Stimulated activated CD8-positive, alpha-beta memory T cell treated with anti-CD3 and anti-CD28 coated beads, Interleukin-15, amount 100 ng/mL, for 1 hour (primary cell): Measurements from ENCODE around the gene APOBEC3F.
"Not testable (repeated sequence)": the region's sequence is repeated elsewhere in the genome, so short reads cannot be mapped to it uniquely, and the experiment has no call there.

ENCODE experiments used
- DNase-seq: peaks from one replicate; pipeline ENCODE4 v3.0.0-alpha.2; 2020; ENCODE audit warnings: low read depth

APOBEC3F gene

GRCh38 chr22:39073981-39074380 lies 33.3 kb downstream of the APOBEC3F start:
- no peak for DNase-seq

DNA sequence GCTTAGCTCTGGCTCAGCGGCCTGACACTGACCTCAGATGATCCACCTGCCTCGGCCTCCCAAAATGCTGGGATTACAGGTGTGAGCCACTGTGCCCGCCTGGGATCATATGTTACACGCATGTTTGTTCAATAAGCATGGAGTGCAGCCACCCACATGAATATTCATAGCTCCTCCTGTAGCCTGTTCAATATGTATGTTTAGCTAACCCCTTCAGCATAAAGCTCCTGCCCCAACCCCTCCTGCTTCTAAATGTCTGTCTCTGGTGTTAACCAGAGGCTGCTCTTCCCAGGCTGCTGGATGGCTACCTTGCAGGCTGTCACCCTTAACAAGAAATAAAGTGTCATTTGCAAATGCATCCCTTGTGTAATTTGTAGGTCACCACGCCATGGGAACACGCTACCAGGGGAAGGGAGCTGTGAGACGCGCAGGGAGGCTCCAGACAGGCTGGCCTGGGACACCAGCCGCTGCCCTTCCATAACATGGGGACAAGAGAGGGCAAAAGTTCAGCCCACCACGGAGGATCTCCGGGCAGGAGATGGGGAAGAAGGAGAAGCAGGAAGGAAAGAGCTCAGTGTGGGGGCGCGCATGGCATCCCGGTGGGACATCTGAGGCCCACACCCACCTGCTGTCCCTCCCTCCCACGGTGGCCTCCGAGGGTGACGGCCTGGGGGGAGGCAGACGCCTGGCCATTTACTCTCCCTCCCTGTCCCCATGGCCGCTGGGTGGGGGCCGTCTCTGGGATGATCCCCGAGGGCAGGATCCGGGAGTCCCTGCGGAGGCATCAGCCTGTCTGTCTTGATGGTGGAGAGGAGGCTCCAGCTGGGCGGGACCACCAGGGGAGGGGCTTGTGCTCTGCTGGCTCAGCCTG lies 35.7 kb downstream of the APOBEC3F start:
- not testable (repeated sequence) for DNase-seq

DNA sequence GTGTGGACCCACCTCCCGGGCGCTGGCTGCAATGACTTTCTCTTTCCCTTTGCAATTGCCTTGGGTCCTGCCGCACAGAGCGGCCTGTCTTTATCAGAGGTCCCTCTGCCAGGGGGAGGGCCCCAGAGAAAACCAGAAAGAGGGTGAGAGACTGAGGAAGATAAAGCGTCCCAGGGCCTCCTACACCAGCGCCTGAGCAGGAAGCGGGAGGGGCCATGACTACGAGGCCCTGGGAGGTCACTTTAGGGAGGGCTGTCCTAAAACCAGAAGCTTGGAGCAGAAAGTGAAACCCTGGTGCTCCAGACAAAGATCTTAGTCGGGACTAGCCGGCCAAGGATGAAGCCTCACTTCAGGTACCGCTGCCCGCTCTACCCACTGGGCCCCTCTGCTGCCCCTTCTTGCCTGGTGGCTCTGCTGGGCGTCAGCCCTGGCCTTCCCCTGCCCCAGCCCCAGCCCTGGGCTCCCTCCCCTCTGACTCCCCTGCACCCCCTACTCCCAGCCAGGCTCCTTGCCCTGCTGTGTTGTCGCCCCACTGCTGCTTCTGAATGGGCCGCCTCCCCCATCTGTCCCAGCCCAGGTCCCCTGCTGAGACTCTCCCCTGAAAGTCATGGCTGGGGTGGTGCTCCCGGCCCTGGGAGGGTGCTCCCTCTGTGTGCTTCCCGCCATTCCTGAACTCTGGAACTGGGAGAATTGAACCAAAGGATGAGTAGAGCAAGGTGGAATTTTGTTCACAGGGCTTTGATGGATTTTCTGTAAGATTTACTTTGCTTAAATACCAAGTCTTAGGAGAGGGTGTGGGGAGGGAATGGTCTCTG lies 36.6 kb downstream of the APOBEC3F start, which contains the start of gene APOBEC3G:
Gene APOBEC3G, plus strand, starts transcription at position 250 of the 815 bp plus-strand sequence. Its CDS starts 87 bp downstream, at position 337.
- DNase-seq, result not testable (repeated sequence)

DNA sequence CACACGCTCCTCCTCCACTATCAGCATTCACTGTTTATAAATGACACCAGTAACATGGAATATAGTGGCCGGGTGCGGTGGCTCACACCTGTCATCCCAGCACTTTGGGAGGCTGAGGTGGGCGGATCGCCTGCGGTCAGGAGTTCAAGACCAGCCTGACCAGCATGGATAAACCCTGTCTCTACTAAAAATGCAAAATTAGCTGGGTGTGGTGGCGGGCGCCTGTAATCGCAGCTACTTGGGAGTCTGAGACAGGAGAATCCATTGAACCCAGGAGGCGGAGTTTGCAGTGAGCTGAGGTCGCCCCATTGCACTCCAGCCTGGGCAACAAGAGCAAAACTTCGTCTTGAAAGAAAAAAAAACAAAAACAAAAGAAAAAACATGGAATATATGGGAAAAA lies 37.2 kb downstream of the APOBEC3F start:
- DNase-seq, result not testable (repeated sequence)

DNA sequence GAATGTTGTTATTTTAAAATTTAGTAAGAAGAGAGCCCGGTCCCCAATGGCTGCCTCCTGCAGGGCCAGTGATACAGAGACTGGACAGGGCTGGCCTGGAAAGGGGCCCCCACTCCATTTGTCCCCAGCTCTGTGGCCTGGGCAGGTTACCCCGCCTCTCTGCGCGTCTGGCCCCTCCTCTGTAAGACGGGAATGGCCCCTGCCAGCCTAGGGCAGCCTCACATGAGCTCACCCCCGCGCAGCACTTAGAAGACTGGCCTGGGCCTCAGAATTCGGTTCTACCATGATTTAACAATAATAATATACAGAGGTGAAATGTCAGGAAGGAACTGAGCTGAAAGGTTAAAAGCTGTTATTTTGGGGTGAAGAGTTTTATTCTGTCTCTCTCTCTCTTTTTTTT lies 37.7 kb downstream of the APOBEC3F start:
- DNase-seq, result no peak

DNA sequence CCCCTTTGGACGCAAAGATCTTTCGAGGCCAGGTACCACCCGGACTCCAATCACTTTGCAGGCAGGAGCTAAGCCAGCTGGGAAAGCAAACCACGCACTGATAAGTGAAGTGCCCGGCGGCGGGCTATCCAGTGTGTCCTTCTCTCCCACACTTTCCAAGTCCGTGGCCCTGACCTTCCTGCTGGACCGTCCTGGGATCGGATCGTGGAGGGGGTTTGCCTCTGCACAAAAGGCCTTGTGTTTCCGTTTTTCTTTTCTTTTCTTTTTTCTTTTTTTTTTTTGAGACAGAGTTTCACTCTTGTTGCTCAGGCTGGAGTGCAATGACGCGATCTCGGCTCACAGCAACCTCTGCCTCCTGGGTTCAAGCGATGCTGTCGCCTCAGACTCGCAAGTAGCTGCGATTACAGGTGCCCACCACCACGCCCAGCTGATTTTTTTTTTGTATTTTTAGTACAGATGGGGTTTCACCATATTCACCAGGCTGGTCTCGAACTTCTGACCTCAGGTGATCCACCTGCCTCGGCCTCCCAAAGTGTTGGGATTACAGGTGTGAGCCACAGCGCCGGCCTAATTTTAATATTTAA lies 38.5 kb downstream of the APOBEC3F start:
- not testable (repeated sequence) for DNase-seq

GRCh38 chr22:39080052-39080762 lies 39.5 kb downstream of the APOBEC3F start:
- no peak for DNase-seq

GRCh38 chr22:39081016-39081415 lies 40.4 kb downstream of the APOBEC3F start:
- DNase-seq, result no peak

DNA sequence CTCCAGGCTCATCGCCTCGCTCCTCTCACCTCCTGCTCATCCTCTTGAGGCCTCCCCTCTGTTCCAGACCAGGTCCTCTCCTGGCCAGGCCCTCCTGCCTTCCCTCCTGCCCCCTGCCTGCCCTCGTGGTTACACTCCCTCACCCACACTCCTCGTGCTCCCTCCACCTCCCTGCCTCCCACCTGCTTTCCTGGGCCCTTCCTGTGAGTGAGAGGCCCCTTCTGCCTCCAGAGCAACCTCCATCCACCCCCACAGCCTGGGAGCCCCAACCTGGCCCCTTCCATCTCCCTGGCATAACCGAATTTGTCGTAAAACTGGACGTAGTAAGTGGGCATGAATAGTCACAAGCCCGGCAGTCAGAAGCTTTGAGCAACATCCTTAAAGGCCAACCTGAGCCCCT lies 40.9 kb downstream of the APOBEC3F start:
- DNase-seq, result no peak

DNA sequence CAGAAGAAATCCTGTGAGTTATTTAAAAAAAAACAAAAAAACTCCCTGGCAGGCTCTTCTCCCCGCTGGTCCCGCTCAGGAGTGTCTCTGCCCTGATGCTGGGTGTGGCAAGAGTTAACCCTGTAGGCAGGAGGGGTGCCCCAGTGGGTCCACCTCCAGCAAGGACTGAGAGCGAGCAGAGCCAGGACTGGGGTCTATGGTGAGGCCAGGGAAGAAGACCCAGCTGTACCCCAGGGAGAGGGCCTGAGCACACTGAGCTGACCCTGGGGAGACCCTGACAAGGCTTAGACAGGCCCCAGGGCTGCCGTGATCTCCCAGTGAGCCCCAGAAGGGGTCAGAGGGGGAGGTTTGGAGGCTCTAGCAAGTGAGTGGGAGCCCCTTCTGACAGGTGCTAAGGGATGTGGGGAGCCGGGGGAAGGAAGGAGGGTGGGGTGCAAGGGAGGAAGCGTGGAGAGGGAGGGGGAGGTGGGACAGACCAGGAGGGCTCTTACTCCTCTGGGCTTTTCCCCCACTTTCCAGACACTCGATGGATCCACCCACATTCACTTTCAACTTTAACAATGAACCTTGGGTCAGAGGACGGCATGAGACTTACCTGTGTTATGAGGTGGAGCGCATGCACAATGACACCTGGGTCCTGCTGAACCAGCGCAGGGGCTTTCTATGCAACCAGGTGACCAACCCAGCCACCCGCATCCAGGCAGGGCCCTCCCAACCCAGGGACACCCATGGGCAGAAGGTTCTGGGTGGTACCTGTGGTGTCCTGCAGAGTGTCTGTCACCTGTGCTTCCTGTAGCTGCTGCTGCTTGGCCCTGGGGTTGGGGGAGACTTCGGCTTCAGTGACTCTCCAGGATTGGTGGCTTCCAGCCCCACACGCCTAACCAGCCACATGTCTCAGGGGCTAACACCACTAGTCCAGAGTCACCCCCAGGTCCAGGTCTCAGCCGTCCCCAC lies 42.8 kb downstream of the APOBEC3F start:
- DNase-seq, result no peak

GRCh38 chr22:39084666-39085065 lies 44.0 kb downstream of the APOBEC3F start:
- DNase-seq, result no peak

- DNase-seq, result no peak
These were observed 46.4 kb downstream of the APOBEC3F start for GRCh38 chr22:39087098-39087497.

GRCh38 chr22:39087881-39088684 lies 47.4 kb downstream of the APOBEC3F start:
- no peak for DNase-seq

GRCh38 chr22:39088685-39089032 lies 48.0 kb downstream of the APOBEC3F start:
- DNase-seq, result no peak

DNA sequence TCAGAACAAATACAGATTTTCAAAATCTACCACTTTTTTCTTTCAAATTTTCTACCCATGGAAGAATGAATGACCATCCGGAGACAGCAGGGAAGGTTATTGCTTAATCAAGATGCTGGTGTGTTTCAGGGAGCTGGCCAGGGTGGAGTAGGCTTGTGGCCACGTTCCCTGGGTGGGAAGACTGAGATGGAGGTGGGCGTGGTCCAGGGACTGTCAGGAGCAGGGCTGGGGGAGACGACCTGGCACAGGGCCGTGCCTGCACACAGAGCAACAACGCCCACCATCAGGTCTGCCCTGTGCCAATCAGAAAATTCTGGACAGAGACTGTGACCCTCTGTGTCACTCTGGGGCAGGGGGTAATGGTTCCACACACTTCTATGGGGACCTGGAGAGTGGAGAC lies 49.3 kb downstream of the APOBEC3F start:
- DNase-seq, result no peak

DNA sequence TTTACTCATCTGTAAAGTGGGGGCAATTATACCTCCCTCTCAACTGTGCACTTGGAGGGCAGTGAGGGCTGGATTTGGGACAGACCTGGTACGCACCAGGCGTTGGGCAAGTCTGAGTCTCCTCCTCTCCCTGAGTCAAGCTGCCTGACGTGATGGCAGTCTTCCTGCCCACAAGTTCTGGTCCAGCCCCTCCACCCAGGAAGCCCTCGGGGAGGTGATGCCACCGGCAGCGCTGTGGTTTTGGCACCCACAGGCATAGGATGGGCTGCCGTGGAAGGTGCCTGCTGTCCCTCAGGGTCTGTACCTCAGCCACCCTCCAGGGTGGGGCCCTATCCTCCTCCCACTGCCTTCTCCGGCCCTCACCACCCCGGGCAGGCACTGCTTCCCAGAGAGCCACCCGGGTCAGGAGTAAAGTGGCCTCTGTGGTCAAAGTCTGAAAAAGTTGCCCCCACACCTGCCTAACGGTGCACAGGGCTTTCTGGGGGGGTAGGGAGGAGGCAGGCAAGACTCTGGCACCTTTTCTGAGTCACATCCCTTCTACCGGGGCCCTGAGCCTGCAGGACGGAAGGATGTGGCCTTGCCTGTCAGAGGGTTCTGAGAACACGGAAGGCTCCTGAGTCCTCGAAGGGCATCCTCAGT lies 49.9 kb downstream of the APOBEC3F start:
- peak; percentile 56 for DNase-seq

DNA sequence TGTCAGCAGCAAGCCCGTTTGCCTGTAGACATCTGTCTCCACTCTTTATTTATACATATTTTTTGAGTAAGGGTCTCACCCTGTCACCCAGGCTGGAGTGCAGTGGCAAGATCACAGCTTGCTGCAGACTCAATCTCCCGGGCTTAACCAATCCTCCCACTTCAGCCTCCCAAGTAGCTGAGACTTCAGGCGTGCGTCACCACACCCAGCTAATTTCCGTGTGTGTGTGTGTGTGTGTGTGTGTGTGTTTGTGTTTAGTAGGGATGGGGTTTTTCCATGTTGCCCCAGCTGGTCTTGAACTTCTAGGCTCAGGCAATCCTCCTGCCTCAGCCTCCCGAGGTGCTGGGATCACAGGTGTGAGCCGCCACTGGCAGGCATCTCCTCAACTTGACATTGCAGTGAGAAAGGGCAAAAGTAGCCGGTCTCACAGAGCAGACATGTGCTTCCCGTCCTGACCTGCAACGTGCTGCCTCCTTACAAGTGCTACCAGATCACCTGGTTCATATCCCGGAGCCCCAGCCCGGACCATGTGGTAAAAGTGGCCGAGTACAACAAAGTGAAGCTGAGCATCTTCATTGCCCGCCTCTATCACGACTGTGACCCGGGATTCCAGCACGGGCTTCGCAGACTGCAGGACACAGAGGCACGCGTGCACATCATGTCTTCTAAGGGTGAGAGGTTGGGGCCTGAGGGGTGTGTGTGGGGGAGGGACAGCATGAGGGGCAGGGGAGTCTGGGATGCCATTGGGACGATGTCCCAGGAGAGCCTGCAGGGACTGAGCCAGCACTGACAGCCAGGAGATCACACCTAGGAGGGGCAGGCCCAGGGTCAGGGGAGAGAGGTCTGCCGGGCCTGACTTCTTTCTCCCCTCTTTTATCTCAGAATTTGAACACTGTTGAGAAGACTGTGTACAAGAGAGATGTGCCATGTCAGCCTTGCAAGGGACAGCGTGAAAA lies 50.7 kb downstream of the APOBEC3F start:
- no peak for DNase-seq

- no peak for DNase-seq
These were observed 51.6 kb downstream of the APOBEC3F start for GRCh38 chr22:39092111-39092862.
